Kidney (tissue), 14 donors: Measurements from ENCODE around the gene FMN2. TPM values are rescaled to one million over a fixed set of nuclear protein-coding genes. Genes with fewer than 3 reads are reported as not detected.

ENCODE experiments used
- DNase-seq, 5 donors: peaks; one replicate each; pipeline ENCODE4 v3.0.0-alpha.2; 2013 to 2020
- FAIRE-seq: peaks from 2 replicates; lab custom pipeline; 2012; peaks lifted over from hg19 to GRCh38; lab: Jason Lieb, UNC
- H3K27ac ChIP-seq, 2 donors: one replicate each; pipeline ENCODE4 v1.7.0; 2013; ENCODE audit warnings: low read depth in 2 of 2, low read length in 2 of 2, inconsistent platforms in 1 of 2
- H3K27me3 ChIP-seq: one replicate; pipeline ENCODE4 v1.7.1; 2013; ENCODE audit warnings: low read length, inconsistent platforms; ENCODE audit not compliant: control insufficient read depth, insufficient read depth
- H3K36me3 ChIP-seq, 3 donors: one replicate each; pipeline versions ENCODE4 v1.7.0 to v1.7.1; 2013; ENCODE audit warnings: low read length in 3 of 3, control low read depth in 1 of 3, inconsistent platforms in 1 of 3; ENCODE audit not compliant: insufficient read depth in 3 of 3, control insufficient read depth in 2 of 3
- H3K4me1 ChIP-seq, 3 donors: one replicate each; pipeline versions ENCODE4 v1.7.0 to v1.7.1; 2013; ENCODE audit warnings: low read length in 3 of 3, inconsistent platforms in 1 of 3, low read depth in 1 of 3; ENCODE audit not compliant: control insufficient read depth in 2 of 3, insufficient read depth in 2 of 3
- H3K4me3 ChIP-seq, 3 donors: one replicate each; pipeline versions ENCODE4 v1.7.0 to v1.8.1; 2013; ENCODE audit warnings: low read length in 3 of 3, control low read depth in 1 of 3, inconsistent platforms in 1 of 3
- H3K9ac ChIP-seq, 3 donors: one replicate each; pipeline versions ENCODE4 v1.7.0 to v1.7.1; 2013; ENCODE audit warnings: low read length in 3 of 3, control low read depth in 1 of 3, inconsistent platforms in 1 of 3
- H3K9me3 ChIP-seq, 3 donors: one replicate each; pipeline versions ENCODE4 v1.7.0 to v1.7.1; 2013; ENCODE audit warnings: low read length in 3 of 3, control low read depth in 1 of 3, inconsistent platforms in 1 of 3; ENCODE audit not compliant: control insufficient read depth in 2 of 3, insufficient read depth in 1 of 3
- CTCF ChIP-seq: IDR thresholded peaks from 3 replicates; pipeline ENCODE4 v1.5.1; 2012; ENCODE audit warnings: mild to moderate bottlenecking, moderate library complexity, borderline replicate concordance; ENCODE audit not compliant: insufficient read depth; ENCODE audit errors: extremely low read depth
- intact Hi-C: fragments of 100-400 bp; cut with DNase I; formaldehyde crosslinking; loops from one replicate; pipeline ENCODE4 v1.11.1; 2022
- polyA plus RNA-seq: library from polyadenylated mRNA; stranded (reverse); fragments of 350-450 nt; fragmentation: Illumina TruSeq; extraction: RNeasy Lipid Tissue Mini Kit (QIAGEN cat#74804); gene quantifications from one replicate; pipeline ENCODE4 v1.2.3, GENCODE V29; 2014; ENCODE audit warnings: low read depth, low replicate concordance; ENCODE audit not compliant: insufficient read depth
- total RNA-seq: library from RNA; stranded (reverse); fragmentation: NEBNext Ultra II Directional; extraction: Animal tissue kit (Norgen Biotek cat#: 25700); gene quantifications from one replicate; pipeline ENCODE4 v1.2.1, GENCODE V29; 2021
- donor health status: control.
- donor health status: control.
- donor health status: control.
- donor health status: control.
- donor health status: control.
- donor health status: DM: yes; HTN: yes; CAD: no.
- donor health status: Normal renal cell carcinoma (clear cell type).

The FMN2 gene
- total and polyA plus RNA-seq, 2 donors from 2014 or later, result 0.06 to 3.4 TPM

- FAIRE-seq, result no peak
- Histone ChIP-seq H3K4me1 (no peaks in the 10 kb centered on the region), H3K27ac (no peak overlapping the region), H3K36me3 (no peaks in the 10 kb centered on the region), H3K27me3 (no peaks in the 10 kb centered on the region), H3K9me3 (no peaks in the 10 kb centered on the region), H3K9ac (no peak overlapping the region), H3K4me3 (no peak overlapping the region)
- no peak for TF ChIP-seq CTCF
- intact Hi-C loops, result no loop called here
- DNase-seq, result no peak
Observed at GRCh38 chr1:240420766-240421165, 329.1 kb downstream of the FMN2 start.

GRCh38 chr1:240423246-240423924 is 331.7 kb downstream of the FMN2 start:
- Histone ChIP-seq H3K9ac (no peak overlapping the region), H3K27me3 (no peaks in the 10 kb centered on the region), H3K9me3 (no peaks in the 10 kb centered on the region), H3K36me3 (no peaks in the 10 kb centered on the region), H3K27ac (no peak overlapping the region), H3K4me3 (no peak overlapping the region), H3K4me1 (no peaks in the 10 kb centered on the region)
- TF ChIP-seq CTCF, result no peak
- intact Hi-C loops, result no loop called here
- no peak for FAIRE-seq
- DNase-seq, result no peak

GRCh38 chr1:240424740-240425464 is 333.2 kb downstream of the FMN2 start:
- Histone ChIP-seq H3K4me1 (no peaks in the 10 kb centered on the region), H3K36me3 (no peaks in the 10 kb centered on the region), H3K27ac (no peak overlapping the region), H3K4me3 (no peak overlapping the region), H3K9ac (no peak overlapping the region), H3K9me3 (no peaks in the 10 kb centered on the region), H3K27me3 (no peaks in the 10 kb centered on the region)
- FAIRE-seq, result no peak
- no peak for DNase-seq
- no peak for TF ChIP-seq CTCF
- intact Hi-C loops, result no loop called here
